Natural killer cell (primary cell): ENCODE results near the gene HSBP1L1. TPM values are rescaled to one million over a fixed set of nuclear protein-coding genes. Genes with fewer than 3 reads are reported as not detected.

ENCODE experiments used
- ATAC-seq, 3 donors: fragments of 150-1000 bp in 2 of 3; fragments of 200-7000 bp in 1 of 3; cut with Tn5 transposase; 1 replicate in 1 of 3; 2 replicates in 2 of 3; pipeline ENCODE4 v1.10.0; 2021; ENCODE audit warnings: mild to moderate bottlenecking in 2 of 3, moderate library complexity in 2 of 3
- DNase-seq, 2 donors: peaks; one replicate each; pipeline versions ENCODE4 v3.0.0 to v3.0.0-alpha.2; 2013 to 2021; ENCODE audit warnings: mixed read lengths in 1 of 2
- H3K27ac ChIP-seq: one replicate; pipeline ENCODE4 v1.5.1; 2013; ENCODE audit warnings: mild to moderate bottlenecking, low read length
- H3K27me3 ChIP-seq: one replicate; pipeline ENCODE4 v1.6.1; 2013; ENCODE audit warnings: low read length; ENCODE audit not compliant: control insufficient read depth, insufficient read depth
- H3K36me3 ChIP-seq: one replicate; pipeline ENCODE4 v1.6.1; 2013; ENCODE audit warnings: low read length; ENCODE audit not compliant: control insufficient read depth, insufficient read depth
- H3K4me1 ChIP-seq: one replicate; pipeline ENCODE4 v1.6.1; 2013; ENCODE audit warnings: low read length; ENCODE audit not compliant: control insufficient read depth, insufficient read depth
- H3K4me3 ChIP-seq: one replicate; pipeline ENCODE4 v1.5.1; 2013; ENCODE audit warnings: low read length
- H3K9me3 ChIP-seq: one replicate; pipeline ENCODE4 v1.6.1; 2013; ENCODE audit warnings: low read length; ENCODE audit not compliant: control insufficient read depth, insufficient read depth
- H3K27ac Mint-ChIP-seq, 2 donors: one replicate each; pipeline ENCODE4 v1.8.0; 2022; ENCODE audit warnings: mild to moderate bottlenecking in 2 of 2, mixed read lengths in 2 of 2, moderate library complexity in 1 of 2
- H3K27me3 Mint-ChIP-seq, 2 donors: one replicate each; pipeline ENCODE4 v1.8.0; 2022; ENCODE audit warnings: low read depth in 2 of 2, mixed read lengths in 2 of 2
- H3K36me3 Mint-ChIP-seq: one replicate; pipeline ENCODE4 v1.8.0; 2022; ENCODE audit warnings: mixed read lengths
- H3K4me1 Mint-ChIP-seq, 2 donors: one replicate each; pipeline ENCODE4 v1.8.0; 2022; ENCODE audit warnings: mixed read lengths in 2 of 2
- H3K4me3 Mint-ChIP-seq: one replicate; pipeline ENCODE4 v1.8.0; 2022; ENCODE audit warnings: mild to moderate bottlenecking, moderate library complexity, mixed read lengths
- H3K9me3 Mint-ChIP-seq, 2 donors: one replicate each; pipeline ENCODE4 v1.8.0; 2022; ENCODE audit warnings: mixed read lengths in 2 of 2
- WGBS: methylation state at CpG from one replicate; pipeline ENCODE4 v1.1.7; 2013; ENCODE audit warnings: missing lambda C conversion rate; ENCODE audit not compliant: insufficient coverage; 5-methylcytosine and 5-hydroxymethylcytosine counted together
- intact Hi-C: fragments of 100-400 bp; cut with micrococcal nuclease; formaldehyde crosslinking; loops from one replicate; pipeline ENCODE4 v1.14.2; 2022
- total RNA-seq, 4 donors: library from RNA; stranded (reverse); fragments of 120-200 nt in 1 of 4; gene quantifications; one replicate each; pipeline versions ENCODE4 v1.2.3 to v1.2.4, GENCODE V29; 2013 to 2022
- TF ChIP-seq, protein P1 (sequence below): fragments of 200-600 bp; IDR thresholded peaks from one replicate; pipeline ENCODE4 v1.8.0; 2022; ENCODE audit warnings: antibody characterized with exemption

HSBP1L1 gene
- total RNA-seq, 3 donors from 2014 or later (not counting 1 experiment from before 2014, with no cell fraction given): 11.7 to 16.1 (median 13.8) TPM

DNA sequence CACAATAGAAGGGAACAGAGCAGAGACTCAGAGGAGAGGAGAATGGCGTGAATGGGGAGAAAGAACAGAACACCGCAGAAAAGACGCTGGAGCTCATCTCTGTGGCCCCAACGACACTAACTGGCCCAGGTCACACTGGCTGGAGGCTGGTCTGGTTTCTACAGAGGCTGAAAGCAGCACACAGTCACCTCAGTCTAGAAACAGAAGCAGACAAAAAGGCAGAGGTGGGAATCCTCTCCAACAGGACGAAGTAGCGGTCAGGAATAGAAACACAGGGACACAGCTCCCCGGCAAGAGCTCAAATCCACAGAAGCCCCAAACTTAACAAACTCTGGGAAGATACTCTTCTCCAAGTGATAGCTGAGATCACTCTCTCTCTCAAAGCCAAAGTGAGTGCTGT, 22.2 kb upstream of the HSBP1L1 start:
- H3K9me3 Mint-ChIP-seq: no peaks in the 10 kb centered on the region
- intact Hi-C loops: no loop called here
- peaks cover 7% of the 10 kb centered on the region for H3K36me3 Mint-ChIP-seq

DNA sequence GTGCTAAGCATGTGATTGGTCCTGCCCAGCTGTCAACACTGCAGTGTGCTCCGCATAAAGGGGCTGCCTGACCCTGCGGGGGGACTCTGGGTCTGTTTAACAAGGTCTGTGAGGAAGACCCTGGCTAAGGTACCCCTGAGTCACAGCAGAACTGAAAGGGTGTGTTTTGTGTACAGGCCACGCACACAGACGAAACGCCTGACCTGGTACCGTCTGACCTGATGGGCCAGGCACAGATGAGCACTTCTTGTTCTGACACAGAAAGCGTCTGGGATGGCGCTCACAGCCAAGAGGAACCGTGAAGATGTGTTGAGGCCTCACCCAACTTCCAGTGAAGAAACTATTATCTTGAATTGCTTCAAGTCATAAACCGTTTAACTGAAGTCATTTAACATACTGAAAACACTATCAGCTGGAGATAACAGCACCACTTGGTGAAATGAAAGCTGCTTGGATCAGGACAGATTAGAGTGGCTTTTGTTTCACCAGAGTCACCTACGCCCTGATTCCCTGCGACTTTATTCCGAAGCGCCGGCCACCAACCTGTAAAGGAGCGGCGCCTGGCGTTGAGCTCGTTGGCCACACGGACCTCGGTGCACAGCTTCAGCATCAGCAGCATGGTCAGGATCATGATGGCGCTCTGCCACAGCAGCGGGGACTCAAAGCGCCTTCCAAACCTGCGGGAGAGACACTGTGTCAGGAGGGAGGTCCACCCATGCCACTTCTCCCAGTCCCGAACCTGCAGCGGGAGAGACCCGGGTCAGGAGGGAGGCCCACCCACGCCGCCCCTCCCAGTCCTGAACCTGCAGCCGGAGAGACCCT, 21.4 kb upstream of the HSBP1L1 start:
- intact Hi-C loops: no loop called here

More for the DNA sequence above, 22.2 kb upstream of the HSBP1L1 start:
- H3K36me3 ChIP-seq: peaks cover 16% of the 10 kb centered on the region
- no peaks in the 10 kb centered on the region for H3K27me3 ChIP-seq
- no peak for DNase-seq
- no peak overlapping the region for H3K27ac ChIP-seq
- Mint-ChIP-seq H3K27me3 (no peaks in the 10 kb centered on the region), H3K27ac (no peak overlapping the region), H3K4me3 (no peak overlapping the region), H3K4me1 (peaks cover 20 to 45% of the 10 kb centered on the region in 2 donors)
- 98% methylated on average over 6 of the region's 7 CpGs for WGBS
- H3K4me1 ChIP-seq: peaks cover 12% of the 10 kb centered on the region
- ATAC-seq: no peak
- peaks cover 3% of the 10 kb centered on the region for H3K9me3 ChIP-seq
- TF ChIP-seq, protein P1, sequence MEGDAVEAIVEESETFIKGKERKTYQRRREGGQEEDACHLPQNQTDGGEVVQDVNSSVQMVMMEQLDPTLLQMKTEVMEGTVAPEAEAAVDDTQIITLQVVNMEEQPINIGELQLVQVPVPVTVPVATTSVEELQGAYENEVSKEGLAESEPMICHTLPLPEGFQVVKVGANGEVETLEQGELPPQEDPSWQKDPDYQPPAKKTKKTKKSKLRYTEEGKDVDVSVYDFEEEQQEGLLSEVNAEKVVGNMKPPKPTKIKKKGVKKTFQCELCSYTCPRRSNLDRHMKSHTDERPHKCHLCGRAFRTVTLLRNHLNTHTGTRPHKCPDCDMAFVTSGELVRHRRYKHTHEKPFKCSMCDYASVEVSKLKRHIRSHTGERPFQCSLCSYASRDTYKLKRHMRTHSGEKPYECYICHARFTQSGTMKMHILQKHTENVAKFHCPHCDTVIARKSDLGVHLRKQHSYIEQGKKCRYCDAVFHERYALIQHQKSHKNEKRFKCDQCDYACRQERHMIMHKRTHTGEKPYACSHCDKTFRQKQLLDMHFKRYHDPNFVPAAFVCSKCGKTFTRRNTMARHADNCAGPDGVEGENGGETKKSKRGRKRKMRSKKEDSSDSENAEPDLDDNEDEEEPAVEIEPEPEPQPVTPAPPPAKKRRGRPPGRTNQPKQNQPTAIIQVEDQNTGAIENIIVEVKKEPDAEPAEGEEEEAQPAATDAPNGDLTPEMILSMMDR: no peak
- no peak overlapping the region for H3K4me3 ChIP-seq

GRCh38 chr18:79943608-79944125, 20.8 kb upstream of the HSBP1L1 start:
- 97% methylated on average over 20 of the region's 20 CpGs for WGBS
- no peak overlapping the region for H3K4me3 ChIP-seq
- Mint-ChIP-seq H3K36me3 (peaks cover 7% of the 10 kb centered on the region), H3K4me3 (no peak overlapping the region), H3K9me3 (no peaks in the 10 kb centered on the region), H3K27me3 (no peaks in the 10 kb centered on the region), H3K27ac (no peak overlapping the region), H3K4me1 (peaks cover 25 to 45% of the 10 kb centered on the region in 2 donors)
- DNase-seq: no peak
- peaks cover 16% of the 10 kb centered on the region for H3K36me3 ChIP-seq
- H3K27ac ChIP-seq: no peak overlapping the region
- intact Hi-C loops: no loop called here
- no peak for ATAC-seq
- H3K9me3 ChIP-seq: no peaks in the 10 kb centered on the region
- no peaks in the 10 kb centered on the region for H3K27me3 ChIP-seq
- TF ChIP-seq, protein P1: no peak
- H3K4me1 ChIP-seq: peaks cover 12% of the 10 kb centered on the region

More for the DNA sequence above, 21.4 kb upstream of the HSBP1L1 start:
- no peak for ATAC-seq
- H3K4me3 Mint-ChIP-seq: no peak overlapping the region
- H3K4me3 ChIP-seq: no peak overlapping the region
- DNase-seq: no peak
- H3K27me3 ChIP-seq: no peaks in the 10 kb centered on the region
- no peaks in the 10 kb centered on the region for H3K27me3 Mint-ChIP-seq
- no peak overlapping the region for H3K27ac Mint-ChIP-seq
- H3K36me3 ChIP-seq: peaks cover 16% of the 10 kb centered on the region
- H3K9me3 Mint-ChIP-seq: no peaks in the 10 kb centered on the region
- peaks cover 20 to 42% of the 10 kb centered on the region in 2 donors for H3K4me1 Mint-ChIP-seq
- peaks cover 7% of the 10 kb centered on the region for H3K36me3 Mint-ChIP-seq
- no peak overlapping the region for H3K27ac ChIP-seq
- TF ChIP-seq, protein P1: no peak
- no peaks in the 10 kb centered on the region for H3K9me3 ChIP-seq
- 95% methylated on average over 31 of the region's 31 CpGs for WGBS
- H3K4me1 ChIP-seq: peaks cover 12% of the 10 kb centered on the region
